ENCODE data around the gene HBS1L.

DNA sequence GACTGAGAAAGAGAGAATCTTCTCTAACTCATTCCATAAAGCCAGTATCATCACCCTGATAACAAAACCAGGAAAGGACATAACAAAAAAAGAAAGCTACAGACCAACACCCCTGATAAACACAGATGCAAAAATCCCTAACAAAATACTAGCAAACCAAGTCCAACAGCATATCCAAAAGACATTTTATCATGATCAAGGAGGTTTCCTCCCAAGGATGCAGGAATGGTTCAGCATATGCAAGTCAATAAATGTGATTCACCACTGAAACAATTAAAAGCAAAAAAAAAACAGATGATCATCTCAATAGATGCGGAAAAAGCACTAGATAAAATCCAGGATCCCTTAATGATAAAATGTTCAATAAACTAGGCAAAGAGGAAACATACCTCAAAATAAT lies 80.3 kb downstream of the HBS1L start:
- TF ChIP-seq, protein P1, sequence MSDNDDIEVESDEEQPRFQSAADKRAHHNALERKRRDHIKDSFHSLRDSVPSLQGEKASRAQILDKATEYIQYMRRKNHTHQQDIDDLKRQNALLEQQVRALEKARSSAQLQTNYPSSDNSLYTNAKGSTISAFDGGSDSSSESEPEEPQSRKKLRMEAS (CRISPR knock-in tag; IDR thresholded peaks at IDR 0.05): no peak
- TF ChIP-seq ESRRA (CRISPR knock-in tag; IDR thresholded peaks at IDR 0.05; ENCODE audit: borderline replicate concordance): no peak
- TF ChIP-seq, protein P2, sequence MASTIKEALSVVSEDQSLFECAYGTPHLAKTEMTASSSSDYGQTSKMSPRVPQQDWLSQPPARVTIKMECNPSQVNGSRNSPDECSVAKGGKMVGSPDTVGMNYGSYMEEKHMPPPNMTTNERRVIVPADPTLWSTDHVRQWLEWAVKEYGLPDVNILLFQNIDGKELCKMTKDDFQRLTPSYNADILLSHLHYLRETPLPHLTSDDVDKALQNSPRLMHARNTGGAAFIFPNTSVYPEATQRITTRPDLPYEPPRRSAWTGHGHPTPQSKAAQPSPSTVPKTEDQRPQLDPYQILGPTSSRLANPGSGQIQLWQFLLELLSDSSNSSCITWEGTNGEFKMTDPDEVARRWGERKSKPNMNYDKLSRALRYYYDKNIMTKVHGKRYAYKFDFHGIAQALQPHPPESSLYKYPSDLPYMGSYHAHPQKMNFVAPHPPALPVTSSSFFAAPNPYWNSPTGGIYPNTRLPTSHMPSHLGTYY (CRISPR knock-in tag; IDR thresholded peaks at IDR 0.05): no peak
- no peak for TF ChIP-seq ZBTB21 (CRISPR knock-in tag; IDR thresholded peaks at IDR 0.05; ENCODE audit: borderline replicate concordance)
- TF ChIP-seq, protein P3, sequence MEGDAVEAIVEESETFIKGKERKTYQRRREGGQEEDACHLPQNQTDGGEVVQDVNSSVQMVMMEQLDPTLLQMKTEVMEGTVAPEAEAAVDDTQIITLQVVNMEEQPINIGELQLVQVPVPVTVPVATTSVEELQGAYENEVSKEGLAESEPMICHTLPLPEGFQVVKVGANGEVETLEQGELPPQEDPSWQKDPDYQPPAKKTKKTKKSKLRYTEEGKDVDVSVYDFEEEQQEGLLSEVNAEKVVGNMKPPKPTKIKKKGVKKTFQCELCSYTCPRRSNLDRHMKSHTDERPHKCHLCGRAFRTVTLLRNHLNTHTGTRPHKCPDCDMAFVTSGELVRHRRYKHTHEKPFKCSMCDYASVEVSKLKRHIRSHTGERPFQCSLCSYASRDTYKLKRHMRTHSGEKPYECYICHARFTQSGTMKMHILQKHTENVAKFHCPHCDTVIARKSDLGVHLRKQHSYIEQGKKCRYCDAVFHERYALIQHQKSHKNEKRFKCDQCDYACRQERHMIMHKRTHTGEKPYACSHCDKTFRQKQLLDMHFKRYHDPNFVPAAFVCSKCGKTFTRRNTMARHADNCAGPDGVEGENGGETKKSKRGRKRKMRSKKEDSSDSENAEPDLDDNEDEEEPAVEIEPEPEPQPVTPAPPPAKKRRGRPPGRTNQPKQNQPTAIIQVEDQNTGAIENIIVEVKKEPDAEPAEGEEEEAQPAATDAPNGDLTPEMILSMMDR (IDR thresholded peaks at IDR 0.05): no peak

Data from WTC11 (cell line).